GM19240 (cell line): ENCODE measurements around the gene PKHD1.

Source experiments
- DNase-seq: peaks from one replicate; pipeline ENCODE4 v3.0.0; 2011; ENCODE audit warnings: low spot score; ENCODE audit not compliant: insufficient read length

PKHD1 gene

DNA sequence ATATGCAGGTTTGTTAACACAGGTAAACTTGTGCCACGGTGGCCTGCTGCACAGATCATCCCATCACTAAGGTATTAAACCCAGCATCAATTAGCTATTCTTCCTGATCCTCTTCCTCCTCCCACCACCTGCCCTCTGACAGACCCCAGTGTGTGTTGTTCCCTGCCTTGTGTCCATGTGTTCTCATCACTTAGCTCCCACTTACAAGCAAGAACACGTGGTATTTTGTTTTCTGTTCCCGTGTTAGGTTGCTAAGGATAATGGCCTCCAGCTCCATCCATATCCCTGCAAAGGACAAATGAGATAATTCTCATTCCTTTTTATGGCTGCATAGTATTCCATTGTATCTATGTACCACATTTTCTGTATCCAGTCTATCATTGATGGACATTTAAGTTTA lies 294.0 kb downstream of the PKHD1 start:
- DNase-seq, result no peak

GRCh38 chr6:51792273-51793030 lies 295.0 kb downstream of the PKHD1 start:
- no peak for DNase-seq

GRCh38 chr6:51790946-51791345 lies 296.5 kb downstream of the PKHD1 start:
- DNase-seq, result no peak

DNA sequence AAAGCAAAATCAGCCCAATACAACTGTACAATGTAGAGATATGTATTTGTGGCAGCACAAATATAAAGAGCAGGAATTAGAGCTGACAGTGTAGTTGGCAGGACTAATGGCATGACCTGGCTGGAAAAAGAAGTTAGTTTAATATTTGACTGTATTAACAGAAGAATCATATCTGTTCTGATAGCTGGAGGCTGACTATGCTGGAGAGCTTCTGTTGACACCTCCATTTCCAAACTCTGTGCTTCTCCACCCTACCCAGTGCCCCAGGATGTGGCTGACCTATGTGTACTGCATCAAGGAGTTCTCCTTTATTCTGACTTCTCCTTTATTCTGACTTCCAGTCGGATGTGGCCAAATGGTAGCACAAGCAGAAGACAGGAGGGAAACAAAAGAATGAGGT lies 299.3 kb downstream of the PKHD1 start:
- DNase-seq, result no peak

GRCh38 chr6:51778666-51779065 lies 308.7 kb downstream of the PKHD1 start:
- DNase-seq, result no peak

GRCh38 chr6:51777618-51778017 lies 309.8 kb downstream of the PKHD1 start:
- no peak for DNase-seq

GRCh38 chr6:51775942-51776860 lies 311.2 kb downstream of the PKHD1 start:
- no peak for DNase-seq

GRCh38 chr6:51768087-51768486 lies 319.3 kb downstream of the PKHD1 start:
- no peak for DNase-seq

DNA sequence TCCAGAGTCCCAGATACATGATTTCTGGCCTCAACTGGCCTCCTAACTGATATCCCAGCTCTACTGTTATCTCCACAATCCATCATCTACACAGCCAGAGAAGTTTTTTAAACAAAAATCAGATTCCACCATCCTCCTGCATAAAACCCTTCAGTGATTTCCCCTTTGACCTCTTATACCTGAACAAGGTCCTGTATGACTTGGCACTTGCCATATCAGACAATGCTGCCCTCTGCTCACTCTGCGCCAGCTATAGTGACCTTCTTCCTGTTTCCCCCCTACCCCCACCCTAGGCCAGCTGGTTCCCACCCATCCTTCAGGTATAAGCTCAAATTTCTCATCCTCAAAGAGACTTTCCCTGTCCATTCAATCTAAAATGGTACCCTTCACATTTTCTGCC lies 322.2 kb downstream of the PKHD1 start:
- no peak for DNase-seq

- DNase-seq, result no peak
Measured at GRCh38 chr6:51753635-51754034, 333.8 kb downstream of the PKHD1 start.

- no peak for DNase-seq
Measured at GRCh38 chr6:51743999-51744398, 343.4 kb downstream of the PKHD1 start.

DNA sequence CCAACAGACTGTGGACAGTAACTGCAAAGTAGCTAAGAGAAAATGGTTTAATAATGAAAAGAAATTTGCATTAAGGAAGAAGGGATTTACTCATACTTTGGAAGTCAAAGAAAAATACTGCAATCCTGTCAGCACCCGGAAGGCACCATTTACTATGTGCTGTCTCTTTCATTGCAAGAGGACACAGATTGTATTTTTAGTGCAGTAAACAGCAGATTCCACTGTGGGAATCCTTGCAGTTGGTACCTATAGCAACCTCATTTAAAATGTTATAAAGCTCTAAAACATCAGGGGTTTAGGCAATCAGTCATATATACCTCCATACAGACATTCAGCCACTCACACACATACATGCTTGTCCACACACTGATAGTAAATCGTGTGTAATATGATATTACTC lies 346.8 kb downstream of the PKHD1 start:
- DNase-seq, result no peak

DNA sequence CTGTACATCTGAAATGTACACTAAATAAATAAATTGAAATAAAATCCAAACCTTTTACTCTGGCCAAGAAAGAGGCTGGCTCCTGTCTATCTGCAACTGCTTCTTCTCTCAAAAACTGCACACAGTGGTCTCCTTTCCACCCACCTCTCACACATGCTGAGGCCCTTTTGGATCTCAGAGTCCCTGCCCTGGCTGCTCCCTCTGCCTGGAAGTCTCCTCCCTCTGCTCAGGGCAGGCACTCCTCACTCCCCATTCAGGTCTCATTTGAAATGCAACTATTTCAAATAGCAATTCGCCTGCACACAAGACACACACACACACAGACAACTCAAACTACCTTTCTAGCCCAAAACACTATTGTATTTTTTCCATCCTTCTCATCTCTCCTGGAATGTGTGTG lies 348.8 kb downstream of the PKHD1 start:
- no peak for DNase-seq

- no peak for DNase-seq
Measured at GRCh38 chr6:51737580-51738360, 349.6 kb downstream of the PKHD1 start.

- no peak for DNase-seq
Measured at GRCh38 chr6:51725155-51725554, 362.3 kb downstream of the PKHD1 start.

DNA sequence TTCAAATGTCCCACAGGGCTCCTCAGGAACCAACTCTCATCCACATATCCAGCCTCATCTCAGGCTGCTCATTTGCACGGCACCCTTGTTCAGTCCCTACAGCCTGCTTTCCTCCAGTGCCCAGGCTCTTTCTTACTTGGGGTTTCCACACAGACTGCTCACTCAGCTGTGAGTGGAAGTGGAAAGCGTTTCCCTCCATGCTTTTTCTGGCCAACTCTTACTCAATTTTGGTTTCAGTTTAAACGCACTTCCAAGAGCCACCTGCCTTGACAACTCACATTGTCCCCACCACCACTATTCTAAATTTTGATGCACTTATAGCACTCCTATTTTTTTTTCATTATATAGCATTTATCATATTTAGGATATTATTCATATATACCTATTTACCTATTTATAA lies 367.1 kb downstream of the PKHD1 start:
- DNase-seq, result no peak

DNA sequence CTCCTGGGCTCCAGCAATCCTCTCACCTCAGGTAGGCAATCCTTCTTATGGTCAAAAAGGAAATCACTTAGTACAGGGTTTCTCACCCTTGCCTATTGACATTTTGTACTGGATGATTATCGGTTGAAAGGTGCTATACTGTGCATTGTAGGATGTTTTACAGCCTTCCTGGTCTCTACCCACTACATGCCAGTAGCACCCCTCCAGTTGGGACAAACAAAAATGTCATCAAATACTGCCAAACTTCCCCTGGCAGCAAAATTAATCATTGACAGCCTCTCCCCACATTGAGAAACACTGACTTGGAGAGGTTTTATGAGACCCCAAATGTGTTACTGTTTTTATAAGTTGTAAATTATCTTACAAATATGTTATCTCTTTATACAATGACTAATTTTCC lies 368.1 kb downstream of the PKHD1 start:
- DNase-seq, result no peak

GRCh38 chr6:51718533-51718932 lies 368.9 kb downstream of the PKHD1 start:
- DNase-seq, result no peak

DNA sequence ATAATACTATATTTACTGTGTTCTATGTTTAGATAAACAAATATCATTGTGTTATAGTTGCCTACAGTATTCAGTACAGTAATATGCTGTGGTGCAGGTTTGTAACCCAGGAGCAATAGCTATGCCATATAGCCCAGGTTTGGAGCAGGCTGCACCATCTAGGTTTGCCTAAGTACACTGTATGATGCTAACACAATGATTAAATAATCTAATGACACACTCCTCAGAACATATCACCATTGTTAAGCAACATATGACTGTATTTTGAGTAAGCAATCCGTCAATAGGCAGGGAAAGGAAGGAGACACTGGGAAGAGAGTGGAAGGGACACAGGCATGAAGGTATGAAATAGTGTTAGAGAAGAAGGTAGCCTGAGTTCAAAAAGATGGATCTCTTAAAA lies 369.9 kb downstream of the PKHD1 start:
- DNase-seq, result no peak

GRCh38 chr6:51711876-51712275 lies 375.5 kb downstream of the PKHD1 start:
- no peak for DNase-seq

DNA sequence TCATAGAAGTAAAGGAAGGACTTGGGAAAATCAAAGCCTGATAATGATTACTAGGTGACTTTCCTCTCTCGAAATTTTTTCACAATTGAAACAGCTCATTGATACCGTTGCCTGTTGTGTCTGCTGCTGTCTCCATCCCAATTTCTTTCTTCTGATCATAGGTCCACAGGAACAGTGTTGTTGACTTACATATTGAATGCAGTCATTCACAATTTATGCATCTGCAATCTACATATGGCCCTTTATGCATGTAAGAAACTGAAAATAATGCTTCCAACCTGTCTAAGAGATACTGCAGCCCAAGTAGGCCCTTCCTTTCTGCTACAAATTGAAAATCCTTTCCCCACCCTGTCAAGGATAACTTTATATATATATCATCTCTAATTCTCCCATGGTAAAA lies 381.3 kb downstream of the PKHD1 start:
- no peak for DNase-seq
